ENCODE measurements around the gene C1orf21.

Gene C1orf21

DNA sequence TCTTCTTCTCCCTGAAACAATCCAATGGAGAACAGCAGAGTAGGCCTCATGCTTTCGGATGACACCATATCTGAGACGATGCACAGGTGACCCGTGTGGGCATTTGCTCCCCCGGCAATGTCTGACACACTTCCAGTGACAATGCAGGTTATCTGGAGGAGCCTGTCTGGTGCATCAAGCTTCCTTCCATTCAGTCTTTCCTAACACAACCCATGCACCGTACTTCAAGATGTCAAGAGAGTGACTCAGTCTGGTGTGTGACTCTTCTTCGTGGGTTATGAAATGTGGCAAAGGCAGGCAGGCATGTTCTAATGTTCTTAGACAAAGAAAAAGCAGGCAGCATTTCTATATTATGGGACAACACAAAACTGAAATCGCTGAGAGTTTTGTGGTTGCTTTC lies 208.8 kb downstream of the C1orf21 start:
- no peaks in the 10 kb centered on the region for H3K27me3 ChIP-seq (ENCODE audit: insufficient read depth, low read length)
- no peak overlapping the region for H2AFZ ChIP-seq (ENCODE audit: low read length, unreplicated experiment)
- H3K27ac ChIP-seq (ENCODE audit: low read depth, low read length), result no peak overlapping the region
- peaks cover 27% of the 10 kb centered on the region for H3K4me1 ChIP-seq (ENCODE audit: control insufficient read depth, insufficient read depth, low read length, unreplicated experiment)
- H3K79me2 ChIP-seq (ENCODE audit: control insufficient read depth, insufficient read depth, low read length, unreplicated experiment), result no peaks in the 10 kb centered on the region
- H3K36me3 ChIP-seq (ENCODE audit: insufficient read depth, low read length), result no peaks in the 10 kb centered on the region
- no peak overlapping the region for H3K4me3 ChIP-seq (ENCODE audit: low read depth, low read length)

DNA sequence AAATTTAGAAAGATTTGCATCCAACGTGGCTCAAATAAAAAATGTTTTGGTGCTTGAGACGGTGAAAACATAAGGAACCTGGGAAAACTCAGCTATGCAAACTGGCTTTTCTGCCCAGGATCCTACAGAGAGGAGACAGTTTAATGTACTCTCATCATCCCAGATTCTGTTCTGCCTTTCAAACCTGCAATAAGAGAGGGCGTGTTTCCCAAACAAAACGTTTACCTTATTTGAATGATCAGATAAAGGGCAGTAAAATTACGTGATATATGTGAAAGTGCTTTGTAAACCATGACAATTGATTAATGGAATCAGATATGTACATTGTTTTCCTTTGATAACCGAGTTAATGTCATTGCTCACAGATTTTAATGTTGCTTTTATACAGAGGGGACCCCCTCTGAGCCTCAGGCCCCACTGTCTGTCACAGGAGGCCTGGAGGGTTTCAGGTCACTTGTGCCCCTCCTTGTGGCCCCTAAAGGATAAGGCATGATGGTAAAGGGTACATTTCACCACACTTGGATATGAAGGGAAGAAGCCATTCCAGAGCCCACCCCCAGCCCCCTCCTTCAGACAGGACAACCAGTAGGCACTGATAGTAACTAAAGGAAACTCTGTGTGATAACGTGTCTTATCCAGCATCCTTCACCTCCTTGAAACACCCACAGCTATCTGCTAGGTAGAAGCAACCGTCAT lies 210.3 kb downstream of the C1orf21 start:
- Histone ChIP-seq H3K27ac (ENCODE audit: low read depth, low read length) (no peak overlapping the region), H3K4me3 (ENCODE audit: low read depth, low read length) (no peak overlapping the region), H3K36me3 (ENCODE audit: insufficient read depth, low read length) (no peaks in the 10 kb centered on the region), H3K4me1 (ENCODE audit: control insufficient read depth, insufficient read depth, low read length, unreplicated experiment) (peaks cover 27% of the 10 kb centered on the region), H3K27me3 (ENCODE audit: insufficient read depth, low read length) (no peaks in the 10 kb centered on the region), H3K79me2 (ENCODE audit: control insufficient read depth, insufficient read depth, low read length, unreplicated experiment) (no peaks in the 10 kb centered on the region), H2AFZ (ENCODE audit: low read length, unreplicated experiment) (no peak overlapping the region)

DNA sequence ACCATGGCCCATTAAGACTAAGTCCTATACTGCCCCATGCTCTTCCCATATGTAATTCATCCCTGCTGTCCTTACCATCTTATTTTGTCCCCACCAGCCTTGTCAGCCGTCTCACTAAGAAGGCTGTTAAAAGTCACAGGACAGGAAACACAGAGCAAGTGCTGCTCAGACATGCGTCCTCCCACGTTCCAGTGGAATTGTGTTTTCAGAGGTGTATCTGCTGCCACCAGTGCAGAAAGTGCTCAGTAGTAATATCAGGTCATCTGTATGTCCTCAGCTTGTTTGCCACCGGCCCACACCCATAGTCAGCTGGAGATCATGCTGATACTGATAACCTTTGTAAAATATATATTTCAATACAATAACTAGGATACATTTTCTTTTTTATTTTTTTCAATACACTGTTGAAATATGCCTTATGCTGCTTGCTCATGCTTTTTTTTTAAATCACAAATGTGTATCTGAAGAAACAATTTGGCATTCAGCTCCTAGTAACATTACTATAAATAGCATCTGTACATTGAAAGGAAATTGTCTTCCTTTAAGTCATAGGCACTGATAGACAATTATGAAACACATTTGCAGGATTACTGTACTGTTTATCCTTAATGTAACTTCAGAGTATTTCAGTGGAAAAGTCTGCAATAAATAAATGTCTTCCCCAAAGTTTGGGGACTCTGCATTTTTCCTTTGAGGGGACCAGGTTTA lies 211.0 kb downstream of the C1orf21 start:
- peaks cover 27% of the 10 kb centered on the region for H3K4me1 ChIP-seq (ENCODE audit: control insufficient read depth, insufficient read depth, low read length, unreplicated experiment)
- H2AFZ ChIP-seq (ENCODE audit: low read length, unreplicated experiment), result no peak overlapping the region
- H3K36me3 ChIP-seq (ENCODE audit: insufficient read depth, low read length), result no peaks in the 10 kb centered on the region
- H3K79me2 ChIP-seq (ENCODE audit: control insufficient read depth, insufficient read depth, low read length, unreplicated experiment), result no peaks in the 10 kb centered on the region
- H3K27me3 ChIP-seq (ENCODE audit: insufficient read depth, low read length), result no peaks in the 10 kb centered on the region
- H3K4me3 ChIP-seq (ENCODE audit: low read depth, low read length), result no peak overlapping the region
- H3K27ac ChIP-seq (ENCODE audit: low read depth, low read length), result no peak overlapping the region

DNA sequence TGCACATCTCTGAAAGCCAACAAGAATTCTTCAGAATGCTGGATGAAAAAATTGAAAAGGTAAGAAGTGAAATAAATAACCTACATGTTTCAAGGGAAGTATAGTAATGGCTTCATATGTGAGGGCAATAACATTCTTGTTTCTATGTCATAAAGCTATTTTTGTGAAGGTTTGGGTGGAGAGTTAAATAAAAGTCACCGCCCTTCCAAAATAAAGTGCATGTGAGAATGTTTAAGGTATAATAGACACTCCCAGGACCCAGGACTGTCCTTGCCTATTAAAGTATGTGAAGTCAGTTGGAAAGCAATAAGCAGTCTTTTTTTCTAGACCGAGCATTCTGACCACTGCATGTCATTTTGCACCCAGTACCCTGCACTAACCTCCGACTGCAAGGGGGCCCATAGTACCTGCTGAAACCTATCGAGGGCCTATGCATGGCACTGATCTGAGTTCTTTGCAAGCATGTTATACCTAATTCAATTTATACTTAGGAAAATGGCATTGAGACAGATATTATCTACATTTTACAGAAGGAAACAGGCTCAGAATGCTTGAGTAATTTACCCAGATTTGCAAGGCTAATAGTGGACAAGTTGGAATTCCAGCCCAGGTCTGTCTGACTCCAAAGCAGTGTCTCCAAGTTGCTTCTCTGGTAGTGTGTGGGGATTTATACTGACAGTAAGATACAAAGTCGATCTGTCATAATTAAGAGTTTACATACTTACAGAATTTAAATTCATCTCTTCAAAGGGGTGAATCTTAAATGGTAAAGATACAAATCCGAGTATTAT lies 211.8 kb downstream of the C1orf21 start:
- no peaks in the 10 kb centered on the region for H3K36me3 ChIP-seq (ENCODE audit: insufficient read depth, low read length)
- H3K4me1 ChIP-seq (ENCODE audit: control insufficient read depth, insufficient read depth, low read length, unreplicated experiment), result peaks cover 27% of the 10 kb centered on the region
- H3K4me3 ChIP-seq (ENCODE audit: low read depth, low read length), result no peak overlapping the region
- H2AFZ ChIP-seq (ENCODE audit: low read length, unreplicated experiment), result no peak overlapping the region
- no peaks in the 10 kb centered on the region for H3K79me2 ChIP-seq (ENCODE audit: control insufficient read depth, insufficient read depth, low read length, unreplicated experiment)
- no peaks in the 10 kb centered on the region for H3K27me3 ChIP-seq (ENCODE audit: insufficient read depth, low read length)
- H3K27ac ChIP-seq (ENCODE audit: low read depth, low read length), result no peak overlapping the region

DNA sequence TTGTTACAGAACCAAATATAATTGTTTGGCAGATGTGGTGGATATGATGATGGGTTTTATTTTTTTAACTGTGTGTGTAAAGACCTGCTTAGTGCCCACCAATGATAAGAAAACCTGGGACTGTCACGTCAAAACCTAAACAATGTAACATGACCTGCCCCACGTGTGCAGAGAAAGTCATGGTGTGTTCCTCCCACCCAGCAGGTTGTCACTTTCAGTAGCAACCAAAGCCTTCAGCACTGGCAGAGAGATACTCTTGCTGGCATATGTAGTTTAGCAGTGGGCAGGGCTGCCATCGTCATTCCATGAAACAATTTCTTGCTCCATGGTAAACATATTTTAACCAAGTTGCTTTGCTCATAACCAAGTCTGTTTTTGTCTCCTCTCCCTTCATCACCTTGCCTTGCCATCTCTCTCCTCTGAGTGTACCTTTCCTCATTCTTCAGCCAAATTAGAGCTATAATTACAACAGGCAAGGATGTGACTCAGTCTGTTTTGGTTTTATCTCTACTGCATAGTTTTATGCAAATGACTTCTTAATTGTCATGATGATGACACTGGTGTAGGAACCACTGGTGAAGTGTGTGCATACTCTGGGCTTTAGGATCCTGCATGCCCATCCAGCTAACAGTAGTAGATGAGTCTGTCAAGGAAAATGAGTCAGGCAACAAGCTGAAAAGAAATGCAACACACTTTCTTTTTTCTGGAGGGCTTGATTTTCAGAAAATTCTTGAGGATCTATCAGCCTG lies 217.5 kb downstream of the C1orf21 start:
- no peaks in the 10 kb centered on the region for H3K36me3 ChIP-seq (ENCODE audit: insufficient read depth, low read length)
- H2AFZ ChIP-seq (ENCODE audit: low read length, unreplicated experiment), result no peak overlapping the region
- no peaks in the 10 kb centered on the region for H3K27me3 ChIP-seq (ENCODE audit: insufficient read depth, low read length)
- no peaks in the 10 kb centered on the region for H3K79me2 ChIP-seq (ENCODE audit: control insufficient read depth, insufficient read depth, low read length, unreplicated experiment)
- no peak overlapping the region for H3K27ac ChIP-seq (ENCODE audit: low read depth, low read length)
- H3K4me1 ChIP-seq (ENCODE audit: control insufficient read depth, insufficient read depth, low read length, unreplicated experiment), result no peaks in the 10 kb centered on the region
- no peak overlapping the region for H3K4me3 ChIP-seq (ENCODE audit: low read depth, low read length)

DNA sequence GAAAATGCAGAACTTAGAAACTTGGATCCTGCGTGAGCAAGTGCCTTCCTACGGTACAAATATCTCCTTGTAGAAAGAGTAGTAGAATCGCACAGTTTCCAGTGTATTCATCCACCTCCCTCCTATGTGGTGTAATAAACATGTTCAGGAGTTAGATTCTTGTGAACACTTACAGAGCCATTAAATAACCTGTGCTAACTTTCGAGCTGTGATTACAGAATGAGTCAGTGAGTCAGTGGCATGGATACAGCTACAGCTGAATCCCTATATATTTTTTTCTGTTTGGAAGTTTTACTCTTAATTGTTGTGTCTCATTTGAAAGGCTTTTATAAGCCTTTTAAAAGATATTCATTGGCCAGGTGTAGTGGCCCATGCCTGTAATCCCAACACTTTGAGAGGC lies 219.1 kb downstream of the C1orf21 start:
- no peaks in the 10 kb centered on the region for H3K4me1 ChIP-seq (ENCODE audit: control insufficient read depth, insufficient read depth, low read length, unreplicated experiment)
- H3K79me2 ChIP-seq (ENCODE audit: control insufficient read depth, insufficient read depth, low read length, unreplicated experiment), result no peaks in the 10 kb centered on the region
- H3K27me3 ChIP-seq (ENCODE audit: insufficient read depth, low read length), result no peaks in the 10 kb centered on the region
- no peak overlapping the region for H3K27ac ChIP-seq (ENCODE audit: low read depth, low read length)
- H3K36me3 ChIP-seq (ENCODE audit: insufficient read depth, low read length), result no peaks in the 10 kb centered on the region
- H3K4me3 ChIP-seq (ENCODE audit: low read depth, low read length), result no peak overlapping the region
- H2AFZ ChIP-seq (ENCODE audit: low read length, unreplicated experiment), result no peak overlapping the region

DNA sequence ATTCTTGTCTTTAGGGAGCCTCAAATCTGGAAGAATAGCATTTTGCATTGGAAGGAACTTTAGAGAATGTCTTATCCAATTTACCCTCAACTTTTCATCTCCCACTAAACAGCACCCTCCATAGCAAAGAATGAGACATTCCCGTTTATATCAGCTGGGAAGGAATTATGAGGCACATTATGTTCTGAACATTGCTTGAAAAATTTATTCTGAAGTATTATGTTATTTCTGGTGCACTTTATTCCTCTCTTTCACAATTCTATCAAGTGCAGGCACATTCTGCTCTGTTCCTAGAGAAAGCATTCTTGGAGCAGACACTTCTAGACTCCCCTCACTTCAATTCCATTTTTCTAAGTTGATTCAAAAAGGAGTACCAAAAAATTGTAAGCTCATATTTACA lies 220.0 kb downstream of the C1orf21 start:
- no peak overlapping the region for H3K4me3 ChIP-seq (ENCODE audit: low read depth, low read length)
- no peaks in the 10 kb centered on the region for H3K4me1 ChIP-seq (ENCODE audit: control insufficient read depth, insufficient read depth, low read length, unreplicated experiment)
- H3K27ac ChIP-seq (ENCODE audit: low read depth, low read length), result no peak overlapping the region
- H3K27me3 ChIP-seq (ENCODE audit: insufficient read depth, low read length), result no peaks in the 10 kb centered on the region
- H2AFZ ChIP-seq (ENCODE audit: low read length, unreplicated experiment), result no peak overlapping the region
- no peaks in the 10 kb centered on the region for H3K36me3 ChIP-seq (ENCODE audit: insufficient read depth, low read length)
- no peaks in the 10 kb centered on the region for H3K79me2 ChIP-seq (ENCODE audit: control insufficient read depth, insufficient read depth, low read length, unreplicated experiment)

DNA sequence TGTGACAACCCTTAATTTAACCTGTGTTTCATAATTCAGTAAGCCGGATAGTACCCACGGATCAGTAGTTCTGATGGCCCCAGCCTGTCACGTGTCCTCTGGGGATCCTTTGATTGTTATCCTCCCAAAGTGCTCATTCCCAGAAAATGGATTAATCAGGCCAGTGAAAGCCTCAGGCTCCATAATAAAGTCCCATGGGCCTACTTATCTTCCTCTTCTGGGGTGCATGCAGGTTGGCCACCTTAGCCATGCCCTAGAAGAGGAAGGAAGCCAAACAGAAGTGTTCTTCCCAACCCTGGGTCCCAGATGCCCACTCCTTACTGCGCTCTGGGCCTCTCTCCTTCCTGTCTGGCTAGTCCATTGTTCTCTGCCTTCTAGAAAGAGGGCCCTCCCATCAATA lies 221.8 kb downstream of the C1orf21 start:
- H3K4me1 ChIP-seq (ENCODE audit: control insufficient read depth, insufficient read depth, low read length, unreplicated experiment), result no peaks in the 10 kb centered on the region
- H3K27me3 ChIP-seq (ENCODE audit: insufficient read depth, low read length), result no peaks in the 10 kb centered on the region
- H3K4me3 ChIP-seq (ENCODE audit: low read depth, low read length), result no peak overlapping the region
- H3K36me3 ChIP-seq (ENCODE audit: insufficient read depth, low read length), result no peaks in the 10 kb centered on the region
- no peak overlapping the region for H2AFZ ChIP-seq (ENCODE audit: low read length, unreplicated experiment)
- no peaks in the 10 kb centered on the region for H3K79me2 ChIP-seq (ENCODE audit: control insufficient read depth, insufficient read depth, low read length, unreplicated experiment)
- H3K27ac ChIP-seq (ENCODE audit: low read depth, low read length), result no peak overlapping the region

DNA sequence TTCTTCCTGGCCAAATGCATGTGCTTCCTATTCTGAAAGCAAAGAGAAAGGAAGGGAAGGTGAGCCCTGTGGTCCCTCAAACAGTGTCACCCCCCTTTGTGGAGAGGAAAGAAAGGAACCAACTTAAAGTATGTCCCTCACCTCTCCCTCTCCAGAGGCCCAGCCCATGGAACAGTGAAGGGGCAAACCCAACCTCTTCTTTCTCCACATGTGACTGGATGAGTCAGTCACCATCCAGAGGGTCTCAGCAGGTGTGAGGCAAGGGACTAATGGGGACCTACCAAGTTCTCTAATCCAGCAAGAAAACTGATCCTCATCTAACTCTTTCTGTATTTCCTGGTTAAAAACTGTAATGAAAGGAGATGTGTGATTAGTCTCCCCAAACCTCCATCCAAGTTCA lies 222.2 kb downstream of the C1orf21 start:
- Histone ChIP-seq H3K4me3 (ENCODE audit: low read depth, low read length) (no peak overlapping the region), H3K4me1 (ENCODE audit: control insufficient read depth, insufficient read depth, low read length, unreplicated experiment) (no peaks in the 10 kb centered on the region), H3K79me2 (ENCODE audit: control insufficient read depth, insufficient read depth, low read length, unreplicated experiment) (no peaks in the 10 kb centered on the region), H3K27ac (ENCODE audit: low read depth, low read length) (no peak overlapping the region), H3K36me3 (ENCODE audit: insufficient read depth, low read length) (no peaks in the 10 kb centered on the region), H2AFZ (ENCODE audit: low read length, unreplicated experiment) (no peak overlapping the region), H3K27me3 (ENCODE audit: insufficient read depth, low read length) (no peaks in the 10 kb centered on the region)

DNA sequence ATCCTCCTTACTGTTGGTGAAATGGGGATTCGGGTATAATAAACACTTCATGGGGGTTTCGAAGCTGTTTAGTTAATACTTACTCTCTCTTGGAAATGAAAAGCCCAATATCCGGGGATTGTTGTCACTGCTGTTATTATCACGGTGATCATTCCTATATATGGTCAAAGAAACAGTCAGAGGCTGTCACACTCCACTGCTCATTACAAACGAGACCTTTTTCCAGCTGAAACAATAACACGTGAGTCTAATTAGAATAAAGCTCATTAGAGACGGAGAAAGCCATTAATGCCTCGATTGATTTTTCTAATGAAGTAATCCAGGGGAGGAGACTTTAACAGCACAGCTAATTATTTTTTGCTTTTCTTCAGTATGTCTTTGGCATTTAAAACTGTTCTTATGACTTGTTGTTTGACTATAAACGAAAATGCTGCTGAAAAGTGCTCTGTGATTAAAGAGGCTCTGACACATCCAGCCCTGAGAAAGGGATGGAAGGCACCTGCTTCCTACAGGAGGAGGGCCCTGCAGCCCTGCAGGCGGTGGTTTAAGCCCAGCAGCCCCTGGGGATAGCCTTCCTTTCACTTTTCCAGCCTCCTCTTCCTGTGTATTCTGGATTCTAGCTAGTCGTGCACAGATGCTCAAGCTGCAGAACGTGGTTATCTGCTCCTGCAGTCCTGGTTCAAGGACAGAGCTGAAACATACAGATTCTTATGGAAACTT lies 224.2 kb downstream of the C1orf21 start:
- H3K27me3 ChIP-seq (ENCODE audit: insufficient read depth, low read length), result no peaks in the 10 kb centered on the region
- H3K4me1 ChIP-seq (ENCODE audit: control insufficient read depth, insufficient read depth, low read length, unreplicated experiment), result no peaks in the 10 kb centered on the region
- H3K27ac ChIP-seq (ENCODE audit: low read depth, low read length), result no peak overlapping the region
- H3K4me3 ChIP-seq (ENCODE audit: low read depth, low read length), result no peak overlapping the region
- no peaks in the 10 kb centered on the region for H3K36me3 ChIP-seq (ENCODE audit: insufficient read depth, low read length)
- no peak overlapping the region for H2AFZ ChIP-seq (ENCODE audit: low read length, unreplicated experiment)
- H3K79me2 ChIP-seq (ENCODE audit: control insufficient read depth, insufficient read depth, low read length, unreplicated experiment), result no peaks in the 10 kb centered on the region
